Dermis blood vessel endothelial cell (primary cell): ENCODE results near the gene KPNB1. TPM values are rescaled to one million over a fixed set of nuclear protein-coding genes. Genes with fewer than 3 reads are reported as not detected.
A peak's percentile ranks its signal among the peaks of the same experiment; 100 is the strongest.

ENCODE experiments used
- DNase-seq: peaks from one replicate; pipeline ENCODE4 v3.0.0; 2010
- total RNA-seq: library from RNA; depleted of rRNA; stranded (reverse); fragments of >200 nt; gene quantifications from 2 replicates; pipeline ENCODE4 v1.2.3, GENCODE V29; 2014

Gene KPNB1
- total RNA-seq, 1 donor from 2014 or later = 394 TPM

- DNase-seq = no peak
Measured at GRCh38 chr17:47714773-47715396, 65.2 kb downstream of the KPNB1 start.

GRCh38 chr17:47715669-47716325, 66.1 kb downstream of the KPNB1 start:
- no peak for DNase-seq

- DNase-seq = no peak
Measured at GRCh38 chr17:47716375-47716774, 66.7 kb downstream of the KPNB1 start.

- peak; percentile 28 for DNase-seq
Measured at GRCh38 chr17:47717261-47717697, 67.6 kb downstream of the KPNB1 start.

GRCh38 chr17:47717979-47718621, 68.4 kb downstream of the KPNB1 start:
- no peak for DNase-seq

GRCh38 chr17:47718634-47719405, 69.1 kb downstream of the KPNB1 start:
- no peak for DNase-seq

GRCh38 chr17:47719411-47720152, 69.9 kb downstream of the KPNB1 start:
- no peak for DNase-seq

GRCh38 chr17:47720196-47720595, 70.5 kb downstream of the KPNB1 start:
- no peak for DNase-seq

- DNase-seq = peak; percentile 33
Measured at GRCh38 chr17:47720754-47721533, 71.2 kb downstream of the KPNB1 start.

- no peak for DNase-seq
Measured at GRCh38 chr17:47721725-47722124, 72.0 kb downstream of the KPNB1 start.

GRCh38 chr17:47724705-47725104, 75.0 kb downstream of the KPNB1 start:
- no peak for DNase-seq

GRCh38 chr17:47725446-47726111, 75.9 kb downstream of the KPNB1 start:
- DNase-seq = no peak

- no peak for DNase-seq
Measured at GRCh38 chr17:47726796-47727703, 77.3 kb downstream of the KPNB1 start.

- DNase-seq = no peak
Measured at GRCh38 chr17:47727704-47728036, 78.0 kb downstream of the KPNB1 start.

- DNase-seq = no peak
Measured at GRCh38 chr17:47728214-47728877, 78.6 kb downstream of the KPNB1 start.

GRCh38 chr17:47729476-47729875, 79.8 kb downstream of the KPNB1 start:
- no peak for DNase-seq

- no peak for DNase-seq
Measured at GRCh38 chr17:47730681-47731080, 81.0 kb downstream of the KPNB1 start.

GRCh38 chr17:47731396-47731795, 81.7 kb downstream of the KPNB1 start:
- DNase-seq = no peak

- no peak for DNase-seq
Measured at GRCh38 chr17:47732399-47733046, 82.8 kb downstream of the KPNB1 start.
